ENCODE measurements around the gene PPM1H. TPM values are rescaled to one million over a fixed set of nuclear protein-coding genes. Genes with fewer than 3 reads are reported as not detected.

Gene PPM1H
- total RNA-seq, 1 experiment from 2014 or later = 12.0 TPM

GRCh38 chr12:62684570-62685295, 250.2 kb downstream of the PPM1H start:
- CTCF ChIA-PET = no interaction called here
- Histone ChIP-seq H2AFZ (ENCODE audit: low read length) (no peak overlapping the region), H3K4me1 (ENCODE audit: insufficient read depth, low read length) (no peaks in the 10 kb centered on the region; the same call in 1 of the 2 replicates), H3K79me2 (ENCODE audit: low read length) (no peaks in the 10 kb centered on the region), H3K4me2 (ENCODE audit: low read length) (no peak overlapping the region), H3K9ac (ENCODE audit: low read length) (no peak overlapping the region), H3K9me2 (replicated peaks; ENCODE audit: low read length) (no peaks in the 10 kb centered on the region), H3K27me3 (ENCODE audit: low read length) (no peaks in the 10 kb centered on the region), H3K36me3 (ENCODE audit: low read depth, low read length) (peaks cover 3% of the 10 kb centered on the region; the same call in 1 of the 2 replicates), H3K4me3 (ENCODE audit: low read length) (no peak overlapping the region), H3F3A (ENCODE audit: low read length, unreplicated experiment) (no peaks in the 10 kb centered on the region), H4K20me1 (ENCODE audit: low read length) (no peaks in the 10 kb centered on the region), H3K27ac (ENCODE audit: low read length) (no peak overlapping the region), H3K9me3 (ENCODE audit: low read length) (no peaks in the 10 kb centered on the region)
- ATAC-seq (no peak), DNase-seq (no peak)
- intact Hi-C loops (cut with micrococcal nuclease) = no loop called here
- TF ChIP-seq EZH2phosphoT487 (IDR thresholded peaks at IDR 0.05; ENCODE audit: borderline replicate concordance, low read length) (no peak), EZH2 (IDR thresholded peaks at IDR 0.05; ENCODE audit: low read length, unreplicated experiment) (no peak)
- TF ChIP-seq, protein P1, sequence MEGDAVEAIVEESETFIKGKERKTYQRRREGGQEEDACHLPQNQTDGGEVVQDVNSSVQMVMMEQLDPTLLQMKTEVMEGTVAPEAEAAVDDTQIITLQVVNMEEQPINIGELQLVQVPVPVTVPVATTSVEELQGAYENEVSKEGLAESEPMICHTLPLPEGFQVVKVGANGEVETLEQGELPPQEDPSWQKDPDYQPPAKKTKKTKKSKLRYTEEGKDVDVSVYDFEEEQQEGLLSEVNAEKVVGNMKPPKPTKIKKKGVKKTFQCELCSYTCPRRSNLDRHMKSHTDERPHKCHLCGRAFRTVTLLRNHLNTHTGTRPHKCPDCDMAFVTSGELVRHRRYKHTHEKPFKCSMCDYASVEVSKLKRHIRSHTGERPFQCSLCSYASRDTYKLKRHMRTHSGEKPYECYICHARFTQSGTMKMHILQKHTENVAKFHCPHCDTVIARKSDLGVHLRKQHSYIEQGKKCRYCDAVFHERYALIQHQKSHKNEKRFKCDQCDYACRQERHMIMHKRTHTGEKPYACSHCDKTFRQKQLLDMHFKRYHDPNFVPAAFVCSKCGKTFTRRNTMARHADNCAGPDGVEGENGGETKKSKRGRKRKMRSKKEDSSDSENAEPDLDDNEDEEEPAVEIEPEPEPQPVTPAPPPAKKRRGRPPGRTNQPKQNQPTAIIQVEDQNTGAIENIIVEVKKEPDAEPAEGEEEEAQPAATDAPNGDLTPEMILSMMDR (conservative IDR thresholded peaks at IDR 0.05; ENCODE audit: low read depth, low read length) = no peak
- POLR2A ChIA-PET (ENCODE audit: unreplicated experiment) = no interaction called here
- BruUV-seq (replicated peaks) = no TSS peak

DNA sequence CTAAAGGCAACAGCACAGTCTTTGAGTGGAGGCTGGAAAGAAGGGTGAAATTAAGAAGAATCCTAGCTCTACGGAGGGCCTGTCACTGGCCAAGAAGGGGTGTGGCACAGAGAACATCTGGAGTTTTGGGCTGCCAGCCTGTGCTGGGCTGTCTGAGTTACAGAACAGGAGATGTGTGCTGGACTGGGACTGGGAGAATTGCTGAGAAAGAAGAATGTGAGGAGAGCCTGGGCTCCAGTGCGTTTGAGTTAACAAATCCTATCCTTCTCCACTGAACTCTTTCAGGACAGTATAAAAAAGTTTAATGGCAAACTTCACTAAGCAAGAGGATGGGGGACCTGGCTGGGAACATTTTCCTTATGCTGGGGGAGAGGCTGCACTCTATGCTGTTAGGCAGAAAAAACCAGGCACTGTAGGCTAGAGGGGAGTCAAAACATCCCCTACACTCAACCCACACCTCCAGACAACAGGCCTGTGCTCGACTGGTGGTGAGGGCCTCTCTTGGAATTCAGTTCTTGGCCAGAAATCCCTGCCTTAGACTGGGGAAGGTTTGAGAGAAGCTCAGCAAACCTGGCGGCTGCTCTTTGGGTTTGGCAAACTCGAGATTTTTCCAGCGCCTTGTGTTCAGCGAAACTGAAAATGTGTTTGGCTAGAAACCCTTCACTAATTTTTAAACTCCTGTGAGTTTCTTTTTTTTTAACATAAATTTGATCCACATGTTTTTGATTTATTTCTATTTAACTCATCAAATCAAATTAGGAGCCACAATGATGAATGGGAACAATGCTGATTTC, 251.0 kb downstream of the PPM1H start:
- BruUV-seq (replicated peaks) = no TSS peak
- ATAC-seq = no peak

More for the DNA sequence above, 251.0 kb downstream of the PPM1H start:
- Histone ChIP-seq H3K79me2 (ENCODE audit: low read length) (no peaks in the 10 kb centered on the region), H3K27ac (ENCODE audit: low read length) (no peak overlapping the region), H3K9me3 (ENCODE audit: low read length) (no peaks in the 10 kb centered on the region), H3F3A (ENCODE audit: low read length, unreplicated experiment) (no peaks in the 10 kb centered on the region), H3K9ac (ENCODE audit: low read length) (no peak overlapping the region), H3K9me2 (replicated peaks; ENCODE audit: low read length) (no peaks in the 10 kb centered on the region), H3K4me3 (ENCODE audit: low read length) (no peak overlapping the region), H3K36me3 (ENCODE audit: low read depth, low read length) (peaks cover 2% of the 10 kb centered on the region; the same call in 1 of the 2 replicates), H2AFZ (ENCODE audit: low read length) (no peak overlapping the region), H3K27me3 (ENCODE audit: low read length) (no peaks in the 10 kb centered on the region), H4K20me1 (ENCODE audit: low read length) (no peaks in the 10 kb centered on the region), H3K4me1 (ENCODE audit: insufficient read depth, low read length) (no peaks in the 10 kb centered on the region), H3K4me2 (ENCODE audit: low read length) (no peak overlapping the region)
- no peak for DNase-seq
- TF ChIP-seq, protein P1 (conservative IDR thresholded peaks at IDR 0.05; ENCODE audit: low read depth, low read length) = no peak
- TF ChIP-seq EZH2 (IDR thresholded peaks at IDR 0.05; ENCODE audit: low read length, unreplicated experiment) = no peak
- no peak for TF ChIP-seq EZH2phosphoT487 (IDR thresholded peaks at IDR 0.05; ENCODE audit: borderline replicate concordance, low read length)
- POLR2A ChIA-PET (ENCODE audit: unreplicated experiment) = no interaction called here
- intact Hi-C loops (cut with micrococcal nuclease) = no loop called here
- CTCF ChIA-PET = no interaction called here
